Natural killer cell (primary cell): ENCODE results near the gene SH3BGR. TPM values are rescaled to one million over a fixed set of nuclear protein-coding genes. Genes with fewer than 3 reads are reported as not detected.

ENCODE experiments used
- ATAC-seq, 3 donors: fragments of 150-1000 bp in 2 of 3; fragments of 200-7000 bp in 1 of 3; cut with Tn5 transposase; 1 replicate in 1 of 3; 2 replicates in 2 of 3; pipeline ENCODE4 v1.10.0; 2021; ENCODE audit warnings: mild to moderate bottlenecking in 2 of 3, moderate library complexity in 2 of 3
- DNase-seq, 2 donors: peaks; one replicate each; pipeline versions ENCODE4 v3.0.0 to v3.0.0-alpha.2; 2013 to 2021; ENCODE audit warnings: mixed read lengths in 1 of 2
- H3K27ac ChIP-seq: one replicate; pipeline ENCODE4 v1.5.1; 2013; ENCODE audit warnings: mild to moderate bottlenecking, low read length
- H3K27me3 ChIP-seq: one replicate; pipeline ENCODE4 v1.6.1; 2013; ENCODE audit warnings: low read length; ENCODE audit not compliant: control insufficient read depth, insufficient read depth
- H3K36me3 ChIP-seq: one replicate; pipeline ENCODE4 v1.6.1; 2013; ENCODE audit warnings: low read length; ENCODE audit not compliant: control insufficient read depth, insufficient read depth
- H3K4me1 ChIP-seq: one replicate; pipeline ENCODE4 v1.6.1; 2013; ENCODE audit warnings: low read length; ENCODE audit not compliant: control insufficient read depth, insufficient read depth
- H3K4me3 ChIP-seq: one replicate; pipeline ENCODE4 v1.5.1; 2013; ENCODE audit warnings: low read length
- H3K9me3 ChIP-seq: one replicate; pipeline ENCODE4 v1.6.1; 2013; ENCODE audit warnings: low read length; ENCODE audit not compliant: control insufficient read depth, insufficient read depth
- H3K27ac Mint-ChIP-seq, 2 donors: one replicate each; pipeline ENCODE4 v1.8.0; 2022; ENCODE audit warnings: mild to moderate bottlenecking in 2 of 2, mixed read lengths in 2 of 2, moderate library complexity in 1 of 2
- H3K27me3 Mint-ChIP-seq, 2 donors: one replicate each; pipeline ENCODE4 v1.8.0; 2022; ENCODE audit warnings: low read depth in 2 of 2, mixed read lengths in 2 of 2
- H3K36me3 Mint-ChIP-seq: one replicate; pipeline ENCODE4 v1.8.0; 2022; ENCODE audit warnings: mixed read lengths
- H3K4me1 Mint-ChIP-seq, 2 donors: one replicate each; pipeline ENCODE4 v1.8.0; 2022; ENCODE audit warnings: mixed read lengths in 2 of 2
- H3K4me3 Mint-ChIP-seq: one replicate; pipeline ENCODE4 v1.8.0; 2022; ENCODE audit warnings: mild to moderate bottlenecking, moderate library complexity, mixed read lengths
- H3K9me3 Mint-ChIP-seq, 2 donors: one replicate each; pipeline ENCODE4 v1.8.0; 2022; ENCODE audit warnings: mixed read lengths in 2 of 2
- WGBS: methylation state at CpG from one replicate; pipeline ENCODE4 v1.1.7; 2013; ENCODE audit warnings: missing lambda C conversion rate; ENCODE audit not compliant: insufficient coverage; 5-methylcytosine and 5-hydroxymethylcytosine counted together
- intact Hi-C: fragments of 100-400 bp; cut with micrococcal nuclease; formaldehyde crosslinking; loops from one replicate; pipeline ENCODE4 v1.14.2; 2022
- total RNA-seq, 4 donors: library from RNA; stranded (reverse); fragments of 120-200 nt in 1 of 4; gene quantifications; one replicate each; pipeline versions ENCODE4 v1.2.3 to v1.2.4, GENCODE V29; 2013 to 2022
- TF ChIP-seq, protein P1 (sequence below): fragments of 200-600 bp; IDR thresholded peaks from one replicate; pipeline ENCODE4 v1.8.0; 2022; ENCODE audit warnings: antibody characterized with exemption

SH3BGR gene
- total RNA-seq, 3 donors from 2014 or later (not counting 1 experiment from before 2014, with no cell fraction given): 0.75 to 1.3 TPM; not detected in 1

DNA sequence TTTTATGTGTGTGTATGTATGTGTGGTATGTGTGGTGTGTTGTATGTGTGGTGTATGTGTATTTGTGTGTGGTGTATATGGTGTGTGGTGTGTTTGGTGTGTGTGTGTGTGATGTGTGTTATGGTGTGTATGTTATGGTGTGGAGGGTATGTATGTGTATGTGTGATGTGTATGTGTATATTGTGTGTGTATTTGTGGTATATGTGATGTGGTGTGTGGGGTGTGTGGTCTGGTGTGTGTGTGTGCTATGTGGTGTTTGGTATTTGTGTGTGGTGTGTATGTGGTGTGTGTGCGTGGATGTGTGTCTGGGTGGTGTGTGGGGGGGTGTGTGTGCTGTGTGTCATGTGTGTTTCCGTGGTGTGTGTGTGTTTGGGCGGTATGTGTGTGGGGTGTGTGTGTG is 59.3 kb downstream of the SH3BGR start:
- no peak overlapping the region for H3K27ac Mint-ChIP-seq
- ATAC-seq (peak in 1 of 3 donors; percentile 54), DNase-seq (no peak)
- intact Hi-C loops: no loop called here
- 91% methylated on average over 3 of the region's 3 CpGs for WGBS
- Histone ChIP-seq H3K27ac (no peak overlapping the region), H3K27me3 (no peaks in the 10 kb centered on the region), H3K4me3 (no peak overlapping the region), H3K9me3 (no peaks in the 10 kb centered on the region), H3K36me3 (no peaks in the 10 kb centered on the region), H3K4me1 (no peaks in the 10 kb centered on the region)
- peaks cover 0 to 4% of the 10 kb centered on the region in 2 donors for H3K4me1 Mint-ChIP-seq
- no peaks in the 10 kb centered on the region for H3K9me3 Mint-ChIP-seq
- TF ChIP-seq, protein P1, sequence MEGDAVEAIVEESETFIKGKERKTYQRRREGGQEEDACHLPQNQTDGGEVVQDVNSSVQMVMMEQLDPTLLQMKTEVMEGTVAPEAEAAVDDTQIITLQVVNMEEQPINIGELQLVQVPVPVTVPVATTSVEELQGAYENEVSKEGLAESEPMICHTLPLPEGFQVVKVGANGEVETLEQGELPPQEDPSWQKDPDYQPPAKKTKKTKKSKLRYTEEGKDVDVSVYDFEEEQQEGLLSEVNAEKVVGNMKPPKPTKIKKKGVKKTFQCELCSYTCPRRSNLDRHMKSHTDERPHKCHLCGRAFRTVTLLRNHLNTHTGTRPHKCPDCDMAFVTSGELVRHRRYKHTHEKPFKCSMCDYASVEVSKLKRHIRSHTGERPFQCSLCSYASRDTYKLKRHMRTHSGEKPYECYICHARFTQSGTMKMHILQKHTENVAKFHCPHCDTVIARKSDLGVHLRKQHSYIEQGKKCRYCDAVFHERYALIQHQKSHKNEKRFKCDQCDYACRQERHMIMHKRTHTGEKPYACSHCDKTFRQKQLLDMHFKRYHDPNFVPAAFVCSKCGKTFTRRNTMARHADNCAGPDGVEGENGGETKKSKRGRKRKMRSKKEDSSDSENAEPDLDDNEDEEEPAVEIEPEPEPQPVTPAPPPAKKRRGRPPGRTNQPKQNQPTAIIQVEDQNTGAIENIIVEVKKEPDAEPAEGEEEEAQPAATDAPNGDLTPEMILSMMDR: no peak
- no peak overlapping the region for H3K4me3 Mint-ChIP-seq
- H3K27me3 Mint-ChIP-seq: peaks cover 0 to 5% of the 10 kb centered on the region in 2 donors
- no peaks in the 10 kb centered on the region for H3K36me3 Mint-ChIP-seq

DNA sequence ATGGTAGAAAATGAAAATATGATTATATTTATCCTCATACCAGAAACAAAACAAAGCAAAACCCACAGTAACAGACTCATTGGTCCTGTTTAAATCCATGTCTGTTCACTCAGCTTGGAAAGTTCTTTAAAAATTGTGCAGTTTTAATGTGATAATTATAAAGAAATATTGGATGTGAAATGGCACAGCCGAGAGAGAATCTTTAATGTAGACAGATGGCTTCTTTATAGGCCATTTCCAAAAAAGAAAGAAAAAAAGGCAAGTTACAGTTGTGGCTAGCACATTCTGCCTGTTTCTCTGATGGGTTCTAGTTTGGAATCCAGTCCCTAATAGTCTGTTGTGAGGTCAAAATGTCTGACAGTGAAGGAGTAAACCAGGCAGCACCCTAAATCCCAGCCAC is 62.0 kb downstream of the SH3BGR start:
- Histone ChIP-seq H3K27ac (no peak overlapping the region), H3K4me1 (peaks cover 4% of the 10 kb centered on the region), H3K36me3 (no peaks in the 10 kb centered on the region), H3K27me3 (no peaks in the 10 kb centered on the region), H3K9me3 (no peaks in the 10 kb centered on the region), H3K4me3 (no peak overlapping the region)
- TF ChIP-seq, protein P1: no peak
- Mint-ChIP-seq H3K9me3 (no peaks in the 10 kb centered on the region), H3K36me3 (no peaks in the 10 kb centered on the region), H3K4me1 (peaks cover 0 to 6% of the 10 kb centered on the region in 2 donors), H3K27ac (no peak overlapping the region), H3K27me3 (peaks cover 0 to 5% of the 10 kb centered on the region in 2 donors), H3K4me3 (no peak overlapping the region)
- ATAC-seq: no peak
- no peak for DNase-seq
- intact Hi-C loops: no loop called here
- WGBS: 84% methylated on average over 1 of the region's 1 CpG

DNA sequence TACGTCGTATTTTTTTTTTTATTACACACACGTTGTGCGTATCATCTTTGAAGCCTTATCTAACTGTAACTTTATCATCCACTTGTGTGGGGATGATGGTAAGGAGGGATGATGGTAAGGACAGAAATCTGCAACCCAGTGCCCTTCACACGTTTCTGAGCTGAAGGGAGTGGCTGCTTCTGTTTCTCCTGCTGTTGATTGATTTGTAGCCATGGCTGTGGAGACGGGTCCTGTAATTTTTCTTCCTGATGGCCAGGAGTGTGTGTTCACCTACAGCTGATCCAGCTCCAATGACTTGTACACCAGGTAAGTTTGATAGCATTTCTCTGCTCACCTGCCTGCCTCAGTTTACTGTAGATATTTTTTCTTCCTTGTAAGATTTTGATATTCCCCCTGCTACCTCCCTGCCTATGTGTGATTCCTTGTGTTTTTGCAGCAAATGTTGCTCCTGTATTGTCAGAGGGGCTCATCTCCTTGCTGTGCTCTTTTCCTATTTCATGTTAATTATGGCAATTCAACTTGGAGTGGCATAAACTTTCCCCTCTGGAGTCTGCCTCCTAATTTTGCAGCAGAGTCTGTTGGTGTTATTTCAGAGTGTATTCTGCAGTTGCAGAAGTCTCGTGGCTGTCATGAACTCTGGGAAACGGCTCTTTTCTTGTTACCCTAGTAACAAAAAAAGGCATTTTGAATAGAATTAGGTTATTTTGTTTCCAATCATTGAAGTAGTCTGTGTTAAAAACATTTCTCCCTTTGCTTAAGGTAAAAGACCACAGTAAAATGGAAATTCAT is 64.1 kb downstream of the SH3BGR start:
- H3K4me1 Mint-ChIP-seq: peaks cover 0 to 6% of the 10 kb centered on the region in 2 donors
- H3K4me1 ChIP-seq: peaks cover 4% of the 10 kb centered on the region
- H3K9me3 Mint-ChIP-seq: no peaks in the 10 kb centered on the region
- H3K27me3 Mint-ChIP-seq: peaks cover 6 to 9% of the 10 kb centered on the region in 2 donors
- no peak overlapping the region for H3K27ac ChIP-seq
- no peaks in the 10 kb centered on the region for H3K9me3 ChIP-seq
- ATAC-seq (no peak), DNase-seq (no peak)
- 82% methylated on average over 6 of the region's 8 CpGs for WGBS
- H3K27me3 ChIP-seq: no peaks in the 10 kb centered on the region
- TF ChIP-seq, protein P1: no peak
- H3K4me3 ChIP-seq: no peak overlapping the region
- H3K4me3 Mint-ChIP-seq: no peak overlapping the region
- H3K27ac Mint-ChIP-seq: no peak overlapping the region
- H3K36me3 Mint-ChIP-seq: no peaks in the 10 kb centered on the region
- H3K36me3 ChIP-seq: no peaks in the 10 kb centered on the region
- intact Hi-C loops: no loop called here
